ENCODE results near the gene EPN1. TPM values are rescaled to one million over a fixed set of nuclear protein-coding genes. Genes with fewer than 3 reads are reported as not detected.

Gene EPN1
- 10 to 100 TPM in 5 of 6 donors, 1 to 10 TPM in 1; 1.0 to 28.9 (median 13.8) TPM for polyA plus RNA-seq (ENCODE audit: low read depth in 6 of 6)

DNA sequence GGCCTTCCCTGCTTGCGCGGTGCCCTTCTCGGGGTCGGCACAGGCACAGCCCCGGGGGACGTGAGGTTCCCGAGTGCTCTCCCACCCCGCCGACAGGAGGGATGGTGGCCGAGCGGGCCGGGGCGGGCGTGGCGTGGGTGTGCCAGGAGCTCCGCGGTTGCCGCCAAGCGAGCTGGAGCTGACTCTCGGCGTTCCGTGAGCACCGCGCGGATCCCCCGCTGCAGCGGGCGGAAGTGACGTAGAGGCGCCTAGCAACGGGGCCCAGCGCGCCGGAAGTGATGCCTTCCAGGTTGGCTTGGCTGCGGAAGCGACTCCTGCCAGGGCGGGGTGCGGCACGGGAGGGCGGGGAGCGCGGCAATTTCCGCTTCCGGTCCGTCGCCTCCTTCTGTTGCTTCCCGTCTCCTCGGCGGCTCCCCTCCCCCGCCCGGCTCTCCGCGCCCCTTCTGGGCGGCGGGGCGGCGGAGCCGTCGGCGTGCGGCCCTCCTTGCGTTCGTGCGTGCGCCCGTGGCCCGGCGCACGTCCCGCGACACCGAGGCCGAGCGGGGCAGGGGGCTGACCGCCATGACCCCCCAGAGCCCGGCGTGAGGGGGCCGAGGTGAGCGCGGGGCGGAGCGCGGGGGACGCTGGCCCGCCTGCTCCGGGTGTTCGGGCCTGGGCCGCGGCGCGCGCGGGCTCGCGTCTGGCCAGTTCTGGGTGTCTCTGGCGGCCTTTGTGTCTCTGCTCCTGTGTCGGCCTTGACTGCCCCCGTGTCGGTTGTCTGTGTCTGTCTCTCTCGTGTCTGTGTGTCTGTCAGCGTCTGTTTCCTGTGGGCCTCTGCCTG lies at the start of gene EPN1:
Gene EPN1 (plus strand): TSS at position 386 of the 820 bp plus-strand sequence. CDS start 3,402 bp downstream, outside the sequence.
- Mint-ChIP-seq H3K9me3 (no peaks in the 10 kb centered on the region), H3K4me1 (peaks cover 61 to 80% (median 75%) of the 10 kb centered on the region in 3 donors), H3K4me3 (peak within 1 kb of the TSS; percentile 95 to 100 (median 96)), H3K36me3 (peaks cover 3 to 15% of the 10 kb centered on the region in 2 donors), H3K27me3 (no peaks in the 10 kb centered on the region), H3K27ac (peak within 1 kb of the TSS; percentile 92 to 99 (median 96))
- ATAC-seq (ENCODE audit: low read depth in 2 of 2) (peak; percentile 67 to 74), DNase-seq (peak; percentile 95)

DNA sequence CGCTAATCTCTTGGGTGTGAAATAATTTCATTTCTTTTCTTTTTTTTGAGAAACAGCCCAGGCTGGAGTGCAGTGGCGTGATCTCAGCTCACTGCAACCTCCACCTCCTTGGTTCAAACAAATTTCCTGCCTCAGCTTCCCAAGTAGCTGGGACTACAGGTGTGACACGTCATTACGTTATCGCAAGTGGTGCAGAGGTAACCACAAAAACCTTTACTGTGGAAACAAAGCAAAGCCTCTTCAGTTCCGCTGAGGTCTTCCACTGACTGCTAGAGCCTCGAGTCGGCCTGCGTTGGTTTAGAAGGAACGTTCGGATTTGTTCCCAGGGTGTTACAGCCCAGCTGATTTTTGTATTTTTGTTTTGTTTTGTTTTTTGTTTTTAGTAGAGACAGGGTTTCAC lies 48.7 kb upstream of the EPN1 start:
- Mint-ChIP-seq H3K9me3 (peaks cover 0 to 5% (median 0%) of the 10 kb centered on the region in 7 donors), H3K27me3 (peaks cover 0 to 4% (median 0%) of the 10 kb centered on the region in 3 donors), H3K4me3 (peak overlapping the region in 4 of 8 donors; percentile 29 to 65 (median 32)), H3K36me3 (no peaks in the 10 kb centered on the region), H3K27ac (no peak overlapping the region), H3K4me1 (peaks cover 12 to 22% (median 17%) of the 10 kb centered on the region in 3 donors)
- no peak for ATAC-seq (ENCODE audit: low read depth in 2 of 2)
- no peak for DNase-seq

DNA sequence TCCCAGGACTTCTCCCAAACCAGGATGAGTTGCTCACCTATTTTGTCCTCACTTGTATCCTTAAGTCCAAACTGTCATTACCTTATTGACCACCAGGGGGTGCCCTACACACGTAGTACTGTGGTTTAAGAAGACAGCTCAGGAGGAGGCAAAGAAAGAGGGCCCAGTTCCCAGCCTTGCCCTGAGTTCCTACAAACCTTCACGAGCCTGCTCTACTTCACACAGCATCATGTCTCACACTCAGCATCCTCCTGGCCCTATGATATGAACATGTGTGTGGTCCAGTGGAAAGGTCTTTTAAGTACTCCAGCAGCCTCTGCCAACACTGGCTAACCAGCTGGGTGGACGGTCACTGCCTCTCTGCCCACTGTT lies 42.6 kb upstream of the EPN1 start:
- Mint-ChIP-seq H3K27me3 (peaks cover 0 to 4% (median 0%) of the 10 kb centered on the region in 3 donors), H3K27ac (peak overlapping the region; percentile 15 to 88 (median 83)), H3K4me3 (peak overlapping the region; percentile 2 to 86 (median 62)), H3K4me1 (peaks cover 40 to 54% (median 44%) of the 10 kb centered on the region in 3 donors), H3K9me3 (no peaks in the 10 kb centered on the region), H3K36me3 (peaks cover 0 to 8% of the 10 kb centered on the region in 2 donors)
- ATAC-seq (ENCODE audit: low read depth in 2 of 2) (peak; percentile 42 to 52), DNase-seq (peak; percentile 88)

DNA sequence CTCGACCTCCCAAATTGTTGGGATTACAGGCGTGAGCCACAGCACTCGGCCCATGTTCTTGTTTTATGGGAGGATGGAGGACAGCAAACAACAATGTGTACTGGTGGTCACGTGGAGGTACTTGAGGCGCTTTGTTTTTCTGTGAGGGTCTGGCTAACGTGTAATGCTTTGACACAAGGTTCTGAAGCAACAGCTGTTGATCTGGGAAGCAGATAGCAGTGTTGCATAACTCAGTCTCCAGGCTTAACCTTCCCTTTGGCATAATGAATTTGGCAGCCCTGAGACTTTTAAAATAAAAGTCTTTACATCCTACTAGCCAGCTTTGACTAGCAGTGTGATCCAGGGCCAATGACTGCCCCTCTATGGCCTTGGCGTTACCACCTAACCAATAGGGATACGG lies 41.2 kb upstream of the EPN1 start:
- Mint-ChIP-seq H3K4me1 (peaks cover 47 to 65% (median 52%) of the 10 kb centered on the region in 3 donors), H3K4me3 (peak overlapping the region in 7 of 8 donors; percentile 22 to 100 (median 97)), H3K9me3 (peaks cover 0 to 3% (median 0%) of the 10 kb centered on the region in 7 donors), H3K36me3 (peaks cover 0 to 15% of the 10 kb centered on the region in 2 donors), H3K27ac (peak overlapping the region in 3 of 6 donors; percentile 66 to 100 (median 100)), H3K27me3 (no peaks in the 10 kb centered on the region)
- DNase-seq: no peak
- ATAC-seq (ENCODE audit: low read depth in 2 of 2): no peak

DNA sequence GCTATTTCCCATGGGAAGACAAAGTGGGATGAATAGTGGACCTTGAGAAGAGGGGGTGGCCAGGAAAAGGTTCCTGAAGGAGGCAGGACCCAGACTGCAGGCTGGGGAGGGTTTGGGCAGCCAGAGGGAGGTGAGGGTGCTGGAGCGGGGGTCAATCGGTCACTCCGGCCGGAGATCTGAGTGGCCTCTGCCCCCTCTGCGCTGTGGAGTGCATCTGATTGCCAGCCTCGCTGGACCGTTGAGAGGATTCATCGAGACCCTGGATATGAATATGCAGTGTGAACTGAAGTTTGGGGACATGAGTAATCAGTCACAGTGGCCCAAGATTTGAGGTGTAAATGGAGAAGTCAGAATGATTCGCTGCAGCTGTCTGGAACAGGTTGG lies 39.7 kb upstream of the EPN1 start:
- Mint-ChIP-seq H3K4me1 (peaks cover 50 to 79% (median 58%) of the 10 kb centered on the region in 3 donors), H3K36me3 (peaks cover 0 to 15% of the 10 kb centered on the region in 2 donors), H3K9me3 (peaks cover 0 to 3% (median 0%) of the 10 kb centered on the region in 7 donors), H3K27me3 (no peaks in the 10 kb centered on the region), H3K27ac (peak overlapping the region; percentile 99 to 100 (median 100)), H3K4me3 (peak overlapping the region; percentile 95 to 100 (median 98))
- ATAC-seq (ENCODE audit: low read depth in 2 of 2): peak in 1 of 2 donors; percentile 6
- DNase-seq: no peak

DNA sequence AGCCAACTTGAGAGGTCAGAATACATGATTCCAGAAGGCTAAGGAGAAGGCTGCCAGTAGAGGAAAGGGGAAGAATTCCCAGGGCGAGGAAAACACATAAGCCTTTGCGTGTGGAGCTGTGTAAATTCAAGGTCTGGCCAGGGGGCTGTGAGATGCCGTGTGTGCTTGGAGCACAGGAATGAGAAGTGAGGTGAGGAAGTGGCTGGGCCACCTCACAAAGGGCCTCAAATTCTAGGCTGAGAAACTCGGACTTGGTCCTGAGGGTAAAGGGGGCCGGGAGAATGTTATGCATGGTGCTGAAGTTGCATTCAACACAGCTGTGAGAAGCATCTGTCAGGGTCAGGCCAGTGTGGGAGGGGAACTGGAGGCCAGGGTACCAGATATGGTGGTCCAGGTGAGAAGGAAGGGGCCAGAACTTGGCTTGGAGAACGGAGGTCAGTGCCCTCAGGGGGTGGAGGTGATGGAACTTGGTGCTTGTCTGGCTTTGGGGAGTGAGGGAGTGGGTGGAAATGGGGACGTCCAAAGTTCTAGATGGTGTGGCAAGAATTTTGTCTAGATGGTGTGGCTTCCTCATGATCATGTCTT lies 39.1 kb upstream of the EPN1 start:
- Mint-ChIP-seq H3K4me3 (peak overlapping the region; percentile 95 to 100 (median 98)), H3K27ac (peak overlapping the region; percentile 99 to 100 (median 100)), H3K4me1 (peaks cover 50 to 82% (median 60%) of the 10 kb centered on the region in 3 donors), H3K27me3 (no peaks in the 10 kb centered on the region), H3K36me3 (peaks cover 0 to 15% of the 10 kb centered on the region in 2 donors), H3K9me3 (peaks cover 0 to 3% (median 0%) of the 10 kb centered on the region in 7 donors)
- DNase-seq: no peak
- ATAC-seq (ENCODE audit: low read depth in 2 of 2): no peak

DNA sequence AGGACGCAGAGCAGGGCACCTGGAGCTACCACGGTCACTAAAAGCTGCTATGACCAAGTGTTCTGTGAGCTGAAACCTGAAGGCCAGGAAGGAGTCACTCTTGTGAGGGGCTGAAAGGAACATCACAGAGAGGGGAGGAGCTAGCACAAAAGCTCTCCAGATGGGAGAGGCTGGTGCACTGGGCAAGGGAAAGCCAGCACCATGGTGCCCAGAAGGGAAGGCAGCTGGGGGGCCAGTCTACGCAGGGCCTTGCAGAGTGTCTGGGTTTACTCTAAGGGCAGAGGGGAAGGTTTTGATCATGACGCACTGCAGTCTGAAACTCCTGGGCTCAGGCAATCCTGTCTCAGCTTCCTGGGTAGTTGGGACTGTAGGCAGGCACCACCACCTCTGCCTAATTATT lies 38.3 kb upstream of the EPN1 start:
- Mint-ChIP-seq H3K4me1 (peaks cover 52 to 80% (median 62%) of the 10 kb centered on the region in 3 donors), H3K27ac (peak overlapping the region in 5 of 6 donors; percentile 16 to 100 (median 82)), H3K36me3 (peaks cover 0 to 15% of the 10 kb centered on the region in 2 donors), H3K27me3 (no peaks in the 10 kb centered on the region), H3K9me3 (peaks cover 0 to 3% (median 0%) of the 10 kb centered on the region in 7 donors), H3K4me3 (peak overlapping the region in 7 of 8 donors; percentile 95 to 100 (median 98))
- ATAC-seq (ENCODE audit: low read depth in 2 of 2) (no peak), DNase-seq (no peak)

DNA sequence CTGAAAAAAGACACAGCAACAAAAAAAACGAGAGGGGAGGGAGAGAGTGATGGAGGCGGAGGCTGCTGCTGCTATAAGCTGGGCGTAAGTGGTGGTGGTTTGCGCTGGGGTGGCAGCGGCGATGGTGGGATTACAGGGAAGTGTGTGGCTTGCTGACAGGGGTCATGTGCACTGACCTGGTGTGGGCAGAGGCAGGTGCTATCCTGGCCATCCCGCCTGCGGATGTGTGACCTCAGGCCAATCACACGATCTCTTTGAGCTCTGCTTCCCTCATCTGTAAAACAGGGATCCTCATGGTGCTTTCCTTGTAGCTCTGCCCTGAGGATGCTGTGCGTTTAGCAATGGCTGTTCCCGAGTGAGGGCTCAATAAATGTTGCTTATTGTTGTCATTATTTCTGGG lies 37.5 kb upstream of the EPN1 start:
- DNase-seq: no peak
- peak overlapping the region in 5 of 8 donors; percentile 6 to 100 (median 73) for H3K4me3 Mint-ChIP-seq
- H3K27me3 Mint-ChIP-seq: no peaks in the 10 kb centered on the region
- H3K4me1 Mint-ChIP-seq: peaks cover 52 to 78% (median 60%) of the 10 kb centered on the region in 3 donors
- ATAC-seq (ENCODE audit: low read depth in 2 of 2): no peak
- H3K9me3 Mint-ChIP-seq: peaks cover 0 to 3% (median 0%) of the 10 kb centered on the region in 7 donors
- peak overlapping the region in 4 of 6 donors; percentile 82 to 100 (median 88) for H3K27ac Mint-ChIP-seq
- peaks cover 0 to 15% of the 10 kb centered on the region in 2 donors for H3K36me3 Mint-ChIP-seq

DNA sequence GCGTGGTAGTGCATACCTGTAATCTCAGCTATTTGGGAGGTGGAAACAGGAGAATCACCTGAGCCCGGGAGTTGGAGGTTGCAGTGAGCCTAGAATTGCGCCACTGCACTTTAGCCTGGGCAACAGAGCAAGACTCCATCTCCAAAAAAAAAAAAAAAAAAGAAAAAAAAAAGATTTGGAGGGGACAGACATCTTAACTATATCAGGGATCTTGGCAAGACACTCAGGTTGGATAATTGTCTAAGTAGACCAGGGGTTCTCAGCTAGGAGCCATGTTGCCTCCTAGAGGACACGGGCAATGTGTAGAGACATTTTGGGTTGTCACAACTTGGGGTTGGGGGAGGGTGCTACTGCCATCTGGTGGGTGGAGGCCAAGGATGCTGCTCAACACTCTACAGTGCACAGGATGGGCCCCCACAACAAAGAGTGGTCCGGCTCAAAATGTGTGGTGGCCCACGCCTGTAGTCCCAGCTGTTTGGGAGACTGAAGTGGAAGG lies 36.1 kb upstream of the EPN1 start:
- ATAC-seq (ENCODE audit: low read depth in 2 of 2) (peak; percentile 17 to 22), DNase-seq (peak; percentile 46)
- H3K27me3 Mint-ChIP-seq: no peaks in the 10 kb centered on the region
- peak overlapping the region in 6 of 8 donors; percentile 0 to 95 (median 52) for H3K4me3 Mint-ChIP-seq
- H3K27ac Mint-ChIP-seq: peak overlapping the region in 4 of 6 donors; percentile 50 to 71 (median 62)
- H3K36me3 Mint-ChIP-seq: peaks cover 0 to 15% of the 10 kb centered on the region in 2 donors
- H3K4me1 Mint-ChIP-seq: peaks cover 61 to 79% (median 72%) of the 10 kb centered on the region in 3 donors
- H3K9me3 Mint-ChIP-seq: peaks cover 0 to 3% (median 0%) of the 10 kb centered on the region in 7 donors

DNA sequence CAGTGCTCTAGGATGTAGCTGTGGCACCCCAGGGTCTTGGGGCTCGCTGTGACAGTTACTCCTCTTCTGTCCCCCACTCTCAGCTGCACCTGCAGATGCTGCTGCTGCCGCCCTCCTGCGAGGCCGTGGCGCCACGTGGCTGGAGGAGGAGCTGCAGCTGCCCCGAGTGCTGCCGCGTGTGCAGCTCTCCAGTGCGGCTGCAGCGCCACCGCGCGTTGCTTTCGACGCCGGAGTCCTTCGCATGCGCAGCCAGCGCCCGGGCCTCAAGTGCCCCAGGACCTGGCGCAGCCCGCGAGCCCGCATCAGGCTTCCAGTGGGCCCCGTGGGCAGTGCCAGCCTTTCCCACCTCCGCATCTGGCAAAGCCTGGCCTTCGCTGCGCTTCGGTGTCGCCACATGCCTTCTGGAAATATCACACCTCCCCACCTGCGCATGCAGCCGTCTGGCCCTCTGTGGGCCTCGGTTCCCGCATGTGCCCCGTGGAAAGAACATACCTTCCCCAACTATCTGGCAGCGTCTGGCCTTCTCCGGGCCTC lies 34.9 kb upstream of the EPN1 start:
- Mint-ChIP-seq H3K9me3 (peaks cover 0 to 3% (median 0%) of the 10 kb centered on the region in 7 donors), H3K4me3 (peak overlapping the region; percentile 70 to 96 (median 84)), H3K27ac (peak overlapping the region; percentile 64 to 94 (median 84)), H3K4me1 (peaks cover 63 to 77% (median 75%) of the 10 kb centered on the region in 3 donors), H3K36me3 (peaks cover 0 to 8% of the 10 kb centered on the region in 2 donors), H3K27me3 (no peaks in the 10 kb centered on the region)
- ATAC-seq (ENCODE audit: low read depth in 2 of 2) (peak; percentile 49 to 56), DNase-seq (peak; percentile 72)

DNA sequence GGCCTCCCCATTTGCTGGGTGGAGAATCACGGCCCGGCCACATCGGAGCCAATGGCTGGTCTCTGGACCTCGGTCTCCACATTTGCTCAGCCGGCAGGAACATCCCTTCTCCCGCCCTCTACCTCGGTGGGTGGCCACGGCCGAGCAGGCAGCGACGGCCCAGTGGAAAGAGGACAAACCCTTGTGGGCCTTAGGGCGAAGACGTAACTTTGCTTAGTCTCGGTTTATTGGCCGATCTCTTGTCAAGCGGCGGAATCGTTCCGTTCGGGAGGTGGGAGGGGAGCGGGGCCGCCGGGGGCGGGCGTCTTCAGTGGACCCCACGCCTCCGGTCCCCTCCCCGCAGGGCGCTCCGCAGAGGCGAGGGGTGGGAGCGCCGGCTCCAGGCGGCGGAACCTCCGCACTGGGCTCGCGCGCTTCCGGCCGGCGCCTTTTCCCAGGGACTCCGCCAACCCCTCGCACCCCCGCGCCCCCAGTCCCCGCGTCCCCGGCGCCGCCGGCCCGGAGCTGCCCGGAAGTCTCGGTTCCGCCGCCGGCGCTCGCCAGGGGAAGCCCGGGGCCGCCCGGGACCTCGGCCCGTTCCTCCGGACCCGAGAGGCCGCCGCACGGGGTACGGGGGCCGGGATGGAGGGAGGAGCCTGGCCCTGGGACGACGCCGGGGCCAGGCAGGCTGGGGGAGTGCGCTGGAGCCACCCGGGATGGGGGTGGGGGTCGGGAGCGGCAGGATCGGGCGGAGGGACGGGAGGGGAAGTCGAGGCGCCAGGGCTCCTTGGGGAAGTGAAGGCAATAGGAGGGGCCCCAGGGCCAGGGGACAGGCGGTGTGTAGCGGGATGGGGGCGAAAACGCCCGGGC lies 34.2 kb upstream of the EPN1 start, which contains the start of gene ZNF580:
Gene ZNF580 (plus strand): TSS at position 426 of the 849 bp plus-strand sequence. CDS start 1,507 bp downstream, outside the sequence.
- peaks cover 0 to 3% (median 0%) of the 10 kb centered on the region in 7 donors for H3K9me3 Mint-ChIP-seq
- H3K4me3 Mint-ChIP-seq: peak within 1 kb of the TSS; percentile 91 to 99 (median 94)
- ATAC-seq (ENCODE audit: low read depth in 2 of 2) (peak; percentile 4 to 6), DNase-seq (peak; percentile 38)
- H3K36me3 Mint-ChIP-seq: peaks cover 0 to 7% of the 10 kb centered on the region in 2 donors
- no peaks in the 10 kb centered on the region for H3K27me3 Mint-ChIP-seq
- peak within 1 kb of the TSS; percentile 66 to 95 (median 89) for H3K27ac Mint-ChIP-seq
- H3K4me1 Mint-ChIP-seq: peaks cover 56 to 77% (median 74%) of the 10 kb centered on the region in 3 donors

All from naive B cell (primary cell).